ENCODE data around the gene FBXO36. TPM values are rescaled to one million over a fixed set of nuclear protein-coding genes. Genes with fewer than 3 reads are reported as not detected.

FBXO36 gene
- total and polyA plus RNA-seq, 10 of the 15 experiments (the other 5 are each of a cell fraction or from before 2014, with no cell fraction given) = 0.79 to 2.7 (median 1.3) TPM

- TF ChIP-seq RELB (IDR thresholded peaks at IDR 0.05; ENCODE audit: low read depth) (peak; percentile 81), HDGF (IDR thresholded peaks at IDR 0.05) (no peak), FOXK2 (IDR thresholded peaks at IDR 0.05) (peak; percentile 36; the same call in 1 of the 2 replicates), CTCF (IDR thresholded peaks at IDR 0.05 in 2 of 3, conservative IDR thresholded peaks at IDR 0.05 in 1 of 3; ENCODE audit: control insufficient read depth in 2 of 3, extremely low read depth in 1 of 3, insufficient read depth in 1 of 3, low read depth in 3 of 3, low read length in 3 of 3) (no peak), BCLAF1 (IDR thresholded peaks at IDR 0.05) (no peak), E2F8 (IDR thresholded peaks at IDR 0.05; ENCODE audit: low read depth, partially characterized antibody) (peak; percentile 42), ZNF217 (IDR thresholded peaks at IDR 0.05) (no peak), NRF1 (conservative IDR thresholded peaks at IDR 0.05; ENCODE audit: low read depth, low read length) (no peak), LARP7 (IDR thresholded peaks at IDR 0.05) (peak; percentile 52), IKZF2 (IDR thresholded peaks at IDR 0.05) (peak; percentile 83 to 86), RUNX3 (IDR thresholded peaks at IDR 0.05; ENCODE audit: low read length) (peak; percentile 54; the same call in 1 of the 2 replicates), SMC3 (IDR thresholded peaks at IDR 0.05; ENCODE audit: borderline replicate concordance, low read length) (no peak), BCL11A (IDR thresholded peaks at IDR 0.05; ENCODE audit: low read depth, low read length) (no peak), PBX3 (IDR thresholded peaks at IDR 0.05; ENCODE audit: insufficient replicate concordance, low read depth, low read length) (peak; percentile 89), TBL1XR1 (IDR thresholded peaks at IDR 0.05; ENCODE audit: low read depth, low read length) (peak; percentile 43), E4F1 (IDR thresholded peaks at IDR 0.05; ENCODE audit: borderline replicate concordance, partially characterized antibody) (peak; percentile 85)
These were observed 333 bp upstream of the FBXO36 start, which contains the start of gene TRIP12 (continued) for GRCh38 chr2:229921892-229922448.

Data from GM12878 (cell line).